GM19193 (cell line): Measurements from ENCODE around the gene CPSF4.
A peak's percentile ranks its signal among the peaks of the same experiment; 100 is the strongest.

Experiments used
- POLR2A ChIP-seq: IDR thresholded peaks from 4 replicates; pipeline ENCODE4 v1.6.1; 2011; ENCODE audit not compliant: insufficient read depth, insufficient read length; ENCODE audit errors: extremely low read depth

CPSF4 gene

DNA sequence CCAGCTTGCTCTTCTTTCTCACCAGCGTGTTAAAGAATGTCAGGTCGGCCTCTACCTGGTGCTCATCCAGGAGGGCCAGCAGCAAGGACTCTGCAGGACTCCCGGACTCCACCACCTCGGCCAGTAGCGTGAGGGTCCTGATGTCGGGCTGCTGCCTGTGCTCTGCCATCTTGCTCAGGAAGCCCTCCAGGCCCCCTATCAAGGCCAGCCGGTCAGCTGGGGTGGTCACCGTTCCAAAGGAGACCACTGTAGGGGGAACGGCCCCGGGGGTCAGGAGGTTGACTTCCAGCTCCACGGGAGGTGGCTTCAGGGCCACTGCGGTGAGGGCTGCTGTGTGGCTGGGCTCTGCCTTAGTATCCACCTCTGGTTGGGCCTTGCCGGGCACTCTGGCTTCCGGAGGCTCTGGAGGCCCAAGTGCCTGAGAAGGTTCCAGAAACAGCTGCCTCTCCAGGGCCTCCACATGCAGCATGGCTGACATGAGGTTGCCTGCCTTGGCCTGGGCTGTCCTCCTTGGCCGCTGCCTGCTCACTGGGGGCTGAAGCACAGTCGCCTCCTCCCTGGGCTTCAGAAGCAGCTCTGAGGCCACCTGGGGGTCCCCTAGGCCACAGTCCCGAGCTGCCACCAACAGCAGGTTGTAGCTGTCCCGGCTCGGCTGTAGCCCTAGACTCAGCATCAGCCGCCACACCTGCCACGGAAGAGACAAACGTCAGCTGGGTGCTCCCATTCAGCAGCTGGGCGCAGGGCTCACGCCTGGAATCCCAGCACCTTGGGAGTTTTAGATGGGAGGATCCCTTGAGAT lies 13.6 kb upstream of the CPSF4 start:
- TF ChIP-seq POLR2A: no peak

DNA sequence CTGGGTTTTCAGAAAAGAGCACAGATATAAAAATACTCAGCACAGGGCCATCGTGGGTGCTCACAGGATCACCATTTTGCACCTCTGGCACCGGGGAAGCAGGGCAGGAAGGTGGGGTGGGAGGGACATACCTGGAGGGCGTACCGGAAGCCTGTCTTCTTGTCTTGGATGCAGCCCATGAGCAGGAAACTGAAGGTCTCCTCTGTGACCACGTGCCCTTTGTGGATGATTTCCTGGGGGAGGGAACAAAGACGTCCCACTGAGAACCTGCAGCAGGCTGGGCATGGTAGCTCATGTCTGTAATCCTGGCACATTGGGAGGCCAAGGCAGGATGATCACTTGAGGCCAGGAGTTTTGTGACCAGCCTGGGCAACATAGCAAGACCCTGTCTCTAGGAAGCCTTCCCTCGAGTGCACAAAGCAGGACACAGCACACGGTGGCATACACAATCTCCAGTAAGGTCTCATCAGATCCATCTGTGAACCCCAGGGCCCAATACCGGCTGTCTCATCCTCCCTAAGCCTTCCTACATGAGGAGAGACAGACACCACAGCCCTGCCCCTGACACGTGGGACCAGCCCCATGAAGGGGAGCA lies 9.7 kb upstream of the CPSF4 start:
- TF ChIP-seq POLR2A: no peak

DNA sequence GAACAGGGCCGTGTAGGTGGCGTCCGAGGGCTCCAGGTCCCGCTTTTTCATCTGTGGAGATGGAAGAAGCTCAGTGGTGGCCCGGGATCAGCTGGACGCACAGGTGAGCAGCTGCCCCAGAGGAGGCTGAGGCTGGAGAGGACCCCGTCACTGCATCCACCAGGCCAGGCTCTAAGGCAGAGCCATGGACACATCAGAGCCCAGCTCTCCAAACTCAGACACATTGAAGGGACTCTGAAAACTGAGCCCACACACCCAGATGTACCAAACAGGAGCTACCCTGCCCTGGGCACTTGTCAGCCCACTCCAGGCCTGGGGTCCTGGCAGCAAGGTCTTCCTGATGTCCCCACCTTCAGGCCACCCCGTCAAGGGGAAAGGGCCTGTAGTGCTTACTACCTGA lies 9.0 kb upstream of the CPSF4 start:
- TF ChIP-seq POLR2A: no peak

DNA sequence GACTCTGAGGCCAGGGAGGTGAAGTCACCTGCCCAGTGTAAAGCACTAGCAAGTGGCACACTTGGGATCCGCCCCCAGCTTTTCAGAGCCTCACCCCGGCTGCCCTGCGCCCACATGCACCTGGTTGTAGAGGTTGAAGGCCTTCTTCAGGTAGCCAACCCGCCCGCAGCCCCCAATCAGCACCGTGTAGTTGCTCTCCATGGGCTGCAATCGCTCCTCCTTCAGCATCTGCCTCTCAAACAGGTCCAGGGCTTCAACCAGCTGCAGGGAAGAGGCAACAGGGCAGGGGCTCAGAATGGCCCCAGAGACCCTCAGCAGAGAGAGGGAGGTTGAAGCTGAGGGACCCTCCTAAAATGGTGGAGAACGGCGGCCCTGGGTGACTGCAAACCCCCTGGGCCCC lies 5.6 kb upstream of the CPSF4 start:
- TF ChIP-seq POLR2A: no peak

DNA sequence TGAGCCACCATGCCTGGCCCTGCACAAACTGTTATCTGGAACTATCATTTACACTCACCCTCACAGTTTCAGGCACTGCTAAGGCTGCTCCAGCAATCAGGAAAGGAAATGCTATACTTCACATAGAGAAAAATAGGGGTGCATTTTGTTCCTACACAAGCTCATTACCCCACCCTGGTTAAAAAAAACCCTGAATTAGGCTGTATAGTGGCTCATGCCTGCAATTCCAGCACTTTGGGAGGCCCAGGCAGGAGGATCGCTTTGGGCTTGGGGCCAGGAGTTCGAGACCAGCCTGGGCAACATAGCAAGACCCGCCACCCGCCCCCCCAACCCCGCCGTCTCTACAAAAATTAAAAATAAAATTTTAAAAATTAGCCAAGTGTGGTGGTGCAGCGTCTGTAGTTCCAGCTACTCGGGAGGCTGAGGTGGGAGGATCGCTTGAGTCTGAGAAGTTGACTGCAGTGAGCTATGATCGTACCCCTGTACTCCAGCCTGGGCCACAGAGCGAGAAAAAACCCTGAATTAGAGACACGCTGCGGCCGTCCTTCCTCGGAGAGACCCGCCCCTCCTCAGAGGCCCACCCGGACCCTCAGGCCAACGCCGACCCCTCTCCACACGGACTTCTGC lies 684 bp upstream of the CPSF4 start:
- no peak for TF ChIP-seq POLR2A

DNA sequence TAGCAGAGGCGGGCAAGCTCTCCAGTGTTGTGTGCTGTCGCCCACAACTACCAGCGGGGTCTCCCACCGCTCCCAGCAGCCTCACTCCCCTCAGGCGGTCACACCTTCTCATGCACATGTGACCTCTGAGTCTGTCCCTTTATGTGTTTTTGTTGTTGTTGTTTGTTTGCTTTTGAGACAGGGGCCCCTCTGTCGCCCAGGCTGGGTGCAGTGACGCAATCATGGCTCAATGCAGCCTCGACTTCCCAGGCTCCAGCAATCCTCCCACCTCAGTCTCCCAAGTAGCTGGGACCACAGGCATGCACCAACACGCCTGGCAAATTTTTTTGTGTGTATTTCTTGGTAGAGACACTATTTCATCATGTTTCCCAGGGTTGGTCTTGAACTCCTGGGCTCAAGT lies 1.5 kb downstream of the CPSF4 start:
- TF ChIP-seq POLR2A: no peak

DNA sequence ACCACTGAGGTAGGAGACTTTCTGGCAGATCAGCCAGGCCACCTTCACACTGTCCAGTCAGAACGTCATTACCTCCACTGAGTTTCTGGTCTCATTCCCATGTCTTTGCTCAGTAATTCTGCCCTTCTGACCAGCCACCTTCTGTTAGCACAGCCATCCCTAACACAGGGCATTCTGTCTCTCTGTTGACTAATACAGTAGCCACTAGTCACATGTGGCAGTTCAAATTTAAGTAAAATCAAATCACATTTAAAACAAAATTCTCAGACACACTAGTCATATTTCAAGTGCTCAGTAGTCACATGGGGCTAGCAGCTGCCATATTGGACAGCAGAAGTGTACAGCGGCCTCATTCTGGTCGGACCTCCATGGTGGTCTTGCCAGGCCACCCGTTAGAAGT lies 7.4 kb downstream of the CPSF4 start:
- TF ChIP-seq POLR2A: no peak

DNA sequence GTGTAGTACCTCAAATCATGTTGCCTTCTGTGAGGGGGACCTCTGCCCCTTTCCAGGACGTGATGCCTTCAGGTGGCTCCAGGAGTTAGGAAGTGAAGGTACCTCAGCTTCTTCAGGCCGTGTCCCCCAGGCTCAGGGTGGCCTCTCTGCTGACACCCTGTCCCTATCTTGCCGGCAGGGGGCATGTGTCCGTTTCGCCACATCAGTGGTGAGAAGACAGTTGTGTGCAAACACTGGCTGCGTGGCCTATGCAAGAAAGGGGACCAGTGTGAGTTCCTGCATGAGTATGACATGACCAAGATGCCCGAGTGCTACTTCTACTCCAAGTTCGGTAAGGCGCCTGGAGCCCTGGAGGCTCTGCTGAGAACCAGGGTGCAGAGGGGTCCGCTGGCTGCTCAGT lies 9.2 kb downstream of the CPSF4 start:
- TF ChIP-seq POLR2A: no peak

DNA sequence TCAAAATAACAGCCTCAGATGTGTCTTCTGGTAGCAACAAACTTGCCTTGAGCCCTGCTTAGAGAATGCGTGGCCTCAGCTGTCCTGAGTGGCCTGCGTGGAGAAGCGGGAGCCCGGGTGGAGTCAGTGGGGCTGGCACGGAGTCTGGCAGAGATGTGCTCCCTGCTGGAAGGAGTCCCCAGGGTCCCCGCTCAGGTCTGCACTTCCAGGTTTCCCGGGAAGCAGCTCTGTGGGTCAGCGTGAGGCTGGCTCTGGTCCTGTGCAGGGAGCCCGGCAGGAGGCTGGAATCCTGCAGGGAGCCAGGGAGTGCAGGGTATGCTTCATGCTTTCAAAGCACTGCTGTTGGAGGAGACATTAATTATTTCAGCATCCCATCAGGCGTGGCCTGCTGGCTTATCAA lies 10.1 kb downstream of the CPSF4 start:
- TF ChIP-seq POLR2A: no peak

DNA sequence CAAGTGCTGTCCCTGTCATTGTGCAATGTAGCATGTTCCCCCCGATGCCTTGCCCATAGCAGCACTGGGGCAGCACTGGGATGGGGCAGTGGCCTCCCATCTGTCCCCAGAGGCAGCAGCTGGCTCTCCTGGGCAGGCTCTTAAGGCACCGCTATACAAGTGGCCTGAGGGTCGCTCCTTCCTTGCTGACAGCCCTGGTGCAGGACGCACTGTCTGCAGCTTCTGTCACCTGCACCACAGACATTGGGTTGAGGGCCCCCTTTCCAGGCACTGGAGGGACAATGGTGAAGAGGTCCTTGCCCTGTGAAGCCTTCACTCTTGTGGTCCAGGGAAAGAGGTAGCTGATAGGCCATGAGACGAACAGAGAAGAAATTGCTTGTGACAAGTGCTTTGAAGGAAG lies 10.6 kb downstream of the CPSF4 start:
- TF ChIP-seq POLR2A: no peak

DNA sequence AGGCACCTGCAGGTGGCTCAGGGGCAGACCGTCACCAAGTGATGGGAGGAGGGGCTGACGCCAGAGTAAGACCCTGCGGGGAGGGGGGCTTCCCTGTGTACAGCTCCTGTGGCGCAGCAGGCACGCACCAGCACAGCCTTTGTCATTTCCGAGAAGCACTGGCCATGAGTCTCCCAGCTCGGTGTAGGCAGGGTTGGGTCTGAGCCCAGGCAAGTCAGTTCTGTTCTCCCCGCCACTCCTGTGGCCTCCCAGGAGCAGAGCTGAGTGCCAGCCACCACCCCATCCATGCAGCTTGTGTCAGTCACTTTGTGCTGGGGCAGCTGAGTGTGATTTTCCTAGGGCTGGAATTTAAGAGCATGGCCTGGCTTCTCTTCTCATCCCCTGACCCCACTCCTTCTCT lies 13.2 kb downstream of the CPSF4 start:
- TF ChIP-seq POLR2A: no peak

DNA sequence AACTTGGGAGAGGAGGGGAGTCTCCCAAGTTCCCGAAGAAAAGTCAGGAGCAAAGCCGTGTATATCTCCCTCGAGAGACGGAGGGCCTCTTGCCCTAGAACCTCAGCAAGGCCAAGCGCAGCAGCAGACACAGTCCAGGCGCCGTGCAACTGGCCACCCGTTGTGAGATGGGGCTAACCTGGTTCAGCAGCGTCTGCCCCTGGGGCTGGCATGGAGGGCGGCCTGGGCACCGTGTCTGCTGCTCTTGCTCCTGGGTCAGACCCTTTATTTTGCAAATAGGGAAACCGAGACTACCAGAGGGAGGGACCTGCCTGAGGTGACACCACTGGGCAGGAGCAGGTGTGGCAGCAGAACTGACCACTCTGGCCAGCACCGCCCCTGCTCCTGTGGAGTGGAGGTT lies 13.8 kb downstream of the CPSF4 start:
- TF ChIP-seq POLR2A: no peak

DNA sequence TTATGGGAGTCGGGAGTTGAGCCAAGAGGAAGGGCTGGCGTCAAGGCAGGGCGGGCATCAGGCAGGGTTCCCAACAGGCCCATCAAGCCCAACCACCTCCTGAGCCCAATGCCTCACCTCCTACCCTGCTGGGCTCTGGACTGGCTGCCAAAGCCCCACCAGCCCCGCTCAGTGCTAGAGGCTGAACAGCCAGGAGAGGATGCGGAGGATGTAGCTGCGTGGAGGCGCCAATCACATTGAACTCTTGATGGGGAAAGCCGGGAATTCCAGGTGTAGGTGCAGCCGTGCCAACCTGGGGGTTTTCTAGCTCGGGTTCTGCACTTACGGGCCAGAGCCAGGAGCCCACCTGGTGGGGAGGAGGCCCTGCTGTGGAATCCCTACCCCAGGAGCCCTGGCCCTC lies 14.4 kb downstream of the CPSF4 start:
- no peak for TF ChIP-seq POLR2A

DNA sequence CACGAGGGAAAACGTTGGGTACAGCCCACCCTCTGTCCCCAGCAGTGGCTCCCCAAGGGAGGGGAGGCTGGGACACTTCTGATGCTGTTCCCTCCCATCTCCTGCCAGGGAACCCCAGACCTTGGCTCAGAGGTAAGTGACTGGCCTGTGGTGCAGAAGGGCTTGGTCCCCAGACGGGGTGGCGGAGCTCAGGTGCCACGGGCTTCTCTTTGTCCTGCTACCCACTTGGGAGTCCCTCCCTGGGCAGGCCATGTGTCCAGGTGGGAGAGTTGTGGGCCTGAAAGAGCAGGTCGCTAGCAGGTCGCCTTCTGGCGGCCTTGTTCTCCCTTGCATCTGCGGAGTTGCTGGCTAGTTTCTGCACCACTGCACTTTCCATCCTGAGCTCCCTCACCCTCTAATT lies 17.1 kb downstream of the CPSF4 start:
- no peak for TF ChIP-seq POLR2A

DNA sequence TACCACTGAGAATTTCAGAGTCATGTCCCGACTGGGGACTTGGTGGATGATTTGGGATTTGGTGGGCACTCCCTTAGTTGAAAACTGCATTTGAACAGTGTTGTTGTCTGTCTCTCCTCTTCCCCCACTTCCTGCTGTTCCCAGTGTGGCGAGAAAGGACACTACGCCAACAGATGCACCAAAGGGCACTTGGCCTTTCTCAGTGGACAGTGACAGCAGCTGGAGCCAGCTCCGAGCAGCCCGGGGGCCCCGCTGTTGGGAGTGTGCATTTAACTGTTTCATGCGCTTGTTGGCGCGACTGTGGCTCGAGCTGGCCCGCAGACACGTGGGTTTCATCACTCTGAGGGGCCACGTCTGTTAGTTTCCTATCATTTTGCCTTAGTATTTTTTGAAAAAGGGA lies 17.5 kb downstream of the CPSF4 start:
- peak; percentile 9 for TF ChIP-seq POLR2A

DNA sequence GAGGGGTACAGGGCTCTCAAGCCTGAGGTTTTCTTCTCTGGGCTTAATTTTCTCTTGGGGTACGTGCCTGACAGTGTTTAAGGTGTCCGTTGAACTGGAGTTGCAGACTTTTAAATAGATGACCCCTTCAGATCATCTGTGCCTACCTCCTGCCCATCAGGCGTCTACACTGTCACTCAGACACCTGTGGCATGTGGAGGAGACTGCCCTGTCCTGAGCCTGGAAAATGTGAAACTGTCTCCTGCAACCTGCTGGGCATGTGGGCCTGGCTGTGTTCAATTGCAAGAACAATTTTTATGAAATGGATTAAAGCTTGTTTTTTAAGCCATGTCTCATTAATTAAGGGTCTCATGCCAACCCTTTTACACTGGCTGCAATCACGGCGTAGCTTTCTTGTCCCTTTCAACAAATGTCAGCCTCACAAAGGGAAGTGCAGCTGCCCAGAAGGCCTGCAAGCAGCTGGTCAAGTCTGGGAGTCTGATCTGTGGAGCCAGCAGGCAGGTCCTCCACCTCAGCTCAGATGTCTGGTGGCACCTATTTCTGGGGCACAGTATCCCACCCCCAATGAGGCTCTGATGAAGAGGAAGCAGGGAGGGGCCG lies 18.4 kb downstream of the CPSF4 start:
- no peak for TF ChIP-seq POLR2A

DNA sequence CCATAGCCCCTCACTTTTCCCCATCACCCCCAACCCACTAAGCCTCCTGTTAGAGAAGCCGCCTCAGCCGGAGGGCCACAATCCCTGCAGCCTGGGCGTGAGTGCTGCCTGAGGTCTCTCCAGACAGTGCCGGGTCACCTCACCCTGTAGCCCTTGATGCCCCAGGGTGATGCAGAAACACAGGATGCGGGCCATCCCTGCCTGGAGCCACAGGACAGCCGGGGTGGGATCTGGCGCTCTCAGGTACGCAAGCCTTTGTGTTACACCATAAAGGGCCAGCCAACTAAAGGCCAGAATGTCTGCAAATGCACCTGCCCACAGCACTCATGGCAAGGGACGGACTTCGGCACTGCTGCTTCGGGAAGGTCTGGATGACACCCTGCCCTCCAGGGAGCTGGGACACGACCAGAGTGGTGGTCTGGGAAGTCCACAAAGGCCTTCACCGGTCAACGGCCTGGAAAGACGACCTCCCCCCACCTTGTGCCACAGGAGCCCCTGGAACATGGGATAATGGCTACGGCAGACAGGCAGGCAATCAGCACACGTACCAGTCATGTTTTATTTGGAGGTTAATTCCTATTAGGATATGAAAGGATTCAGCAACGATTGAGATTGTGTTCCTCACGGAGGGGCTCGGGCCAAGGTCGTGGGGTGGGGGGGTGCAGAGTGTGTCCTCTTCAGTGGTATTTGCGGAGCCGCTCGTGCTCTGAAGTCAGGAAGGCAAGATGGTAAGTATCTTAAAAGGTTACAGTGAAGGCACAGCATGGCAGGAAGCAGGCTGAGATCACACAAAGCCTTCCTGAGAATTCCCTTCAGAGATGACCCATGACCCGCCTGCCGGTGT lies 19.1 kb downstream of the CPSF4 start:
- no peak for TF ChIP-seq POLR2A
